ENCODE measurements around the gene GPC2. TPM values are rescaled to one million over a fixed set of nuclear protein-coding genes. Genes with fewer than 3 reads are reported as not detected.

The GPC2 gene
- total RNA-seq, 1 experiment from 2014 or later, result 5.0 TPM

DNA sequence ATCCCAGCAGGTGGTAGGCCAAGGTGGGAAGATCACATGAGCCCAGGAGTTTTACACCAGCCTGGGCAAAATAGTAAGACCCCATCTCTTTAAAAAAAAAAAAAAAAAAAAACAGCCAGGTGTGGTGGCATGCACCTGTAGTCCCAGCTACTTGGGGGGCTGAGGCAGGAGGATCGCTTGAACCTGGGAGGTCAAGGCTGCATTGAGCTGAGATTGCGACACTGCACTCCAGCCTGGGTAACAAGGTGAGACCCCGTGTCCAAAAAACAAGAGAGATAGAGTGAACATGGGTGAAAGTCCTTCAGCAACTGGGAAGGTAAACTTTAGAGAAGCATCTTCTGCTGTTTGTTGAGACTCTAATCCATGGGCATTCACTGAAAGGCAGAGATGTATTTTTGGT lies 34.7 kb downstream of the GPC2 start:
- Histone ChIP-seq H3K27me3 (replicated peaks; ENCODE audit: control insufficient read depth, insufficient read depth, low read length) (no peaks in the 10 kb centered on the region), H3K9me3 (no peaks in the 10 kb centered on the region), H3K4me1 (peaks cover 7% of the 10 kb centered on the region; the same call in 1 of the 2 replicates), H3K36me3 (ENCODE audit: control insufficient read depth, insufficient read depth, low read length) (no peaks in the 10 kb centered on the region), H3K4me3 (ENCODE audit: low read depth, low read length) (no peak overlapping the region)
- Mint-ChIP-seq H3K27me3 (ENCODE audit: insufficient read depth, unreplicated experiment) (no peaks in the 10 kb centered on the region), H3K4me1 (ENCODE audit: low read depth, unreplicated experiment) (no peaks in the 10 kb centered on the region), H3K36me3 (ENCODE audit: insufficient read depth, unreplicated experiment) (no peaks in the 10 kb centered on the region), H3K27ac (ENCODE audit: unreplicated experiment) (no peak overlapping the region), H3K4me3 (ENCODE audit: unreplicated experiment) (no peak overlapping the region), H3K9me3 (ENCODE audit: unreplicated experiment) (no peaks in the 10 kb centered on the region)
- TF ChIP-seq, protein P1, sequence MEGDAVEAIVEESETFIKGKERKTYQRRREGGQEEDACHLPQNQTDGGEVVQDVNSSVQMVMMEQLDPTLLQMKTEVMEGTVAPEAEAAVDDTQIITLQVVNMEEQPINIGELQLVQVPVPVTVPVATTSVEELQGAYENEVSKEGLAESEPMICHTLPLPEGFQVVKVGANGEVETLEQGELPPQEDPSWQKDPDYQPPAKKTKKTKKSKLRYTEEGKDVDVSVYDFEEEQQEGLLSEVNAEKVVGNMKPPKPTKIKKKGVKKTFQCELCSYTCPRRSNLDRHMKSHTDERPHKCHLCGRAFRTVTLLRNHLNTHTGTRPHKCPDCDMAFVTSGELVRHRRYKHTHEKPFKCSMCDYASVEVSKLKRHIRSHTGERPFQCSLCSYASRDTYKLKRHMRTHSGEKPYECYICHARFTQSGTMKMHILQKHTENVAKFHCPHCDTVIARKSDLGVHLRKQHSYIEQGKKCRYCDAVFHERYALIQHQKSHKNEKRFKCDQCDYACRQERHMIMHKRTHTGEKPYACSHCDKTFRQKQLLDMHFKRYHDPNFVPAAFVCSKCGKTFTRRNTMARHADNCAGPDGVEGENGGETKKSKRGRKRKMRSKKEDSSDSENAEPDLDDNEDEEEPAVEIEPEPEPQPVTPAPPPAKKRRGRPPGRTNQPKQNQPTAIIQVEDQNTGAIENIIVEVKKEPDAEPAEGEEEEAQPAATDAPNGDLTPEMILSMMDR (IDR thresholded peaks at IDR 0.05; ENCODE audit: insufficient read depth in 1 of 2, low read depth in 1 of 2, low read length in 1 of 2, severe bottlenecking in 1 of 2, unreplicated experiment in 1 of 2), result no peak
- no TSS peak for BruUV-seq (replicated peaks)
- ChIA-PET POLR2A (no interaction called here), CTCF (interaction anchor here (0.6 kb wide), 1 partner anchor 154 kb away, joined by 3 read pairs; no protein-coding TSS in a partner anchor)
- intact Hi-C loops (cut with micrococcal nuclease; ENCODE audit: unreplicated experiment), result no loop called here
- no peak for DNase-seq

DNA sequence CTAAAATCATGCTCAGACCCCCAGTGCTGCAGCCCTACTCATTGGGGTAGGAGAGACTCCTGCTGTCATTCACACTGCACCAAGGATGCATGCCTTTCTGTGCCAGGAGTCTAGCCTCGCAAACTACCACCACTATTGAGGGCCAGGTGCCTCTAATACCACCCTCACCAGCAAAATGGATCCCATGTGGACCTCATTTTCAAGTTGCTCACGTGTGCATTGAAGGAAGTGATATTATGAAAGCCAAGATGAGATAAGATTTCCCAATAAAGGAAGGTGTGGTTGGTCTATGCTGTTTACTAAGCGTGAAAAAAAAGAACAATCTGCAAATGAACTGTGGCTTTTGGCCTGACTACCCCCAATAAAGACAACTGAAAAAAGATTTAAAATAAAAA lies 35.6 kb downstream of the GPC2 start:
- Histone ChIP-seq H3K27me3 (replicated peaks; ENCODE audit: control insufficient read depth, insufficient read depth, low read length) (no peaks in the 10 kb centered on the region), H3K4me1 (peaks cover 7% of the 10 kb centered on the region; the same call in 1 of the 2 replicates), H3K9me3 (no peaks in the 10 kb centered on the region), H3K36me3 (ENCODE audit: control insufficient read depth, insufficient read depth, low read length) (no peaks in the 10 kb centered on the region), H3K4me3 (ENCODE audit: low read depth, low read length) (no peak overlapping the region)
- Mint-ChIP-seq H3K9me3 (ENCODE audit: unreplicated experiment) (no peaks in the 10 kb centered on the region), H3K27ac (ENCODE audit: unreplicated experiment) (no peak overlapping the region), H3K27me3 (ENCODE audit: insufficient read depth, unreplicated experiment) (no peaks in the 10 kb centered on the region), H3K36me3 (ENCODE audit: insufficient read depth, unreplicated experiment) (no peaks in the 10 kb centered on the region), H3K4me1 (ENCODE audit: low read depth, unreplicated experiment) (no peaks in the 10 kb centered on the region), H3K4me3 (ENCODE audit: unreplicated experiment) (no peak overlapping the region)
- BruUV-seq (replicated peaks), result no TSS peak
- POLR2A ChIA-PET, result no interaction called here
- CTCF ChIA-PET, result no interaction called here
- intact Hi-C loops (cut with micrococcal nuclease; ENCODE audit: unreplicated experiment), result no loop called here
- TF ChIP-seq, protein P1 (IDR thresholded peaks at IDR 0.05; ENCODE audit: insufficient read depth in 1 of 2, low read depth in 1 of 2, low read length in 1 of 2, severe bottlenecking in 1 of 2, unreplicated experiment in 1 of 2), result no peak
- DNase-seq, result no peak

DNA sequence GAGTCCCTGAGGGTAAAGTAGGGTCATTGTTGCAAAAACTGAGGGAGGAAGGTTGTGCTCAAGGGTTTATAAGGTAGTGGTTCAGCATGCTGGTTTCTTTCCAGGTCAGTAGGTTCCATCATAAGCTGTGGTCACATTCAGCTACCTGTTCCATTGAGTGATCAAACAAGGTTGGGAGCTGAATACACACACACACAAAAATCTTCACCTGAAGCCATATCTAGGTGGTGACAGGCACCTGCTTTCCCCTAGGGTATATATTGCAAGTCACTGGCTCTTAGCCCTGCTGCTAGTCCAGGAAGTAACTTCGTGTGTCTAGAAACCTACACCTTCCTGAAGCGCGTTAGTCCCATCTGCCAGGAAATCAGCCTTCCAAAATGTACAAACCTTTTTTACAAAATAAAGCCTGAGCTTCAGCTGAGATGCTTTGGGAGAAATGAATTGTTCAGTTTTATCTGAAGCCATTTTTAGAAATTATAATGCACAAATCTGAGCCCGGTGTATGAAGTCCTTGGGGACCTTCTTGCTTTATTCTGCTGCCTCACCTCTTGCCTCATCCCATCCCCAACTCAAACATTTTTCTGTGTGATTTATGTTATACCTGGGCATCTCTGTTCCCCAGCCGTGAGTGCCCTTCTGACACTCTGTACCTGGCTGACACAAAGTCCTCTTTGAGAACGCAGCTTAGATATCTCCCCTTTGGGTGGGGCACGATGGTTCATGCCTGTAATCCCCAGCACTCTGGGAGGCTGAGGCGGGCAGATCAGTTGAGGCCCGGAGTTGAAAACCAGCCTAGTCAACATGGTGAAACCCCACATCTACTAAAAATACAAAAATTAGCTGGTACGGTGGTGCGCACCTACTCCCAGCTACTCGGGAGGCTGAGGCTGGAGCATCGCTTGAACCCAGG lies 39.1 kb downstream of the GPC2 start:
- no peak overlapping the region for H3K27ac Mint-ChIP-seq (ENCODE audit: unreplicated experiment)
- no peak for DNase-seq
- no peaks in the 10 kb centered on the region for H3K27me3 ChIP-seq (replicated peaks; ENCODE audit: control insufficient read depth, insufficient read depth, low read length)
- no TSS peak for BruUV-seq (replicated peaks)
- no peaks in the 10 kb centered on the region for H3K27me3 Mint-ChIP-seq (ENCODE audit: insufficient read depth, unreplicated experiment)
- no peaks in the 10 kb centered on the region for H3K9me3 Mint-ChIP-seq (ENCODE audit: unreplicated experiment)
- H3K9me3 ChIP-seq, result no peaks in the 10 kb centered on the region
- peaks cover under 1% of the 10 kb centered on the region for H3K4me1 Mint-ChIP-seq (ENCODE audit: low read depth, unreplicated experiment)
- TF ChIP-seq, protein P1 (IDR thresholded peaks at IDR 0.05; ENCODE audit: insufficient read depth in 1 of 2, low read depth in 1 of 2, low read length in 1 of 2, severe bottlenecking in 1 of 2, unreplicated experiment in 1 of 2), result no peak
- ChIA-PET CTCF (interaction anchor here (0.7 to 0.8 kb wide), 2 partner anchors 11 to 52 kb away, joined by 3 read pairs; partner anchors contain the start of gene LAMTOR4), POLR2A (interaction anchor here (0.6 to 1.2 kb wide), 3 partner anchors 11 to 749 kb away, joined by 3 to 5 read pairs (median 3); partner anchors contain the start of gene LAMTOR4)
- H3K4me1 ChIP-seq, result 0 out of 2 replicates have a peak, but pooled peaks cover 7% of the 10 kb centered on the region
- no peaks in the 10 kb centered on the region for H3K36me3 ChIP-seq (ENCODE audit: control insufficient read depth, insufficient read depth, low read length)
- no peak overlapping the region for H3K4me3 Mint-ChIP-seq (ENCODE audit: unreplicated experiment)
- H3K36me3 Mint-ChIP-seq (ENCODE audit: insufficient read depth, unreplicated experiment), result no peaks in the 10 kb centered on the region
- H3K4me3 ChIP-seq (ENCODE audit: low read depth, low read length), result no peak overlapping the region
- intact Hi-C loops (cut with micrococcal nuclease; ENCODE audit: unreplicated experiment), result no loop called here

All from Caco-2 (cell line).